Measurements from ENCODE around the gene BEGAIN. TPM values are rescaled to one million over a fixed set of nuclear protein-coding genes. Genes with fewer than 3 reads are reported as not detected.

The BEGAIN gene
- total and polyA plus RNA-seq, 9 of the 15 experiments (the other 6 are each of a cell fraction or from before 2014, with no cell fraction given): 0.07 to 0.68 (median 0.55) TPM; not detected in 3

- Histone ChIP-seq H3K9ac (ENCODE audit: insufficient read depth in 1 of 2, low read depth in 2 of 2, low read length in 2 of 2) (no peak overlapping the region), H2AFZ (ENCODE audit: low read depth, low read length) (no peak overlapping the region), H3K9me3 (replicated peaks; ENCODE audit: control insufficient read depth, insufficient read depth, low read depth, low read length) (no peaks in the 10 kb centered on the region), H4K20me1 (replicated peaks; ENCODE audit: control insufficient read depth, insufficient read depth, low read length) (no peaks in the 10 kb centered on the region; the same call in 1 of the 2 replicates), H3K27ac (ENCODE audit: extremely low read depth, low read depth, low read length) (no peak overlapping the region), H3K79me2 (ENCODE audit: control insufficient read depth, insufficient read depth, low read length) (no peaks in the 10 kb centered on the region), H3K27me3 (ENCODE audit: control insufficient read depth in 2 of 2, insufficient read depth in 2 of 2, low read length in 2 of 2) (no peaks in the 10 kb centered on the region; a peak in 1 of 5 replicates), H3K4me3 (no peak overlapping the region), H3K9me1 (ENCODE audit: control insufficient read depth, insufficient read depth, low read length) (no peaks in the 10 kb centered on the region), H3K4me1 (replicated peaks in 1 of 2; ENCODE audit: control insufficient read depth in 2 of 2, insufficient read depth in 2 of 2, low read length in 2 of 2) (peaks cover 9 to 57% of the 10 kb centered on the region in 2 experiments), H3K4me2 (ENCODE audit: insufficient read depth, low read length) (no peak overlapping the region), H3K36me3 (ENCODE audit: control insufficient read depth, insufficient read depth, low read length) (no peaks in the 10 kb centered on the region)
- ATAC-seq (no peak), FAIRE-seq (no peak), DNase-seq (ENCODE audit: extremely low read depth in 1 of 4, low spot score in 3 of 4) (no peak)
- WGBS (ENCODE audit: insufficient coverage, low coverage, missing lambda C conversion rate): 55% methylated on average over 4 of the region's 11 CpGs
- ChIA-PET POLR2A (no interaction called here), CTCF (ENCODE audit: low intra/inter-chr PET ratio) (no interaction called here)
- TF ChIP-seq GABPA (tag; conservative IDR thresholded peaks at IDR 0.05; ENCODE audit: low read depth) (no peak), ZNF140 (CRISPR knock-in tag; IDR thresholded peaks at IDR 0.05) (no peak), HSF4 (CRISPR knock-in tag; IDR thresholded peaks at IDR 0.05; ENCODE audit: borderline replicate concordance) (no peak), MEIS2 (IDR thresholded peaks at IDR 0.05; ENCODE audit: partially characterized antibody) (no peak), ZFP91 (CRISPR knock-in tag; IDR thresholded peaks at IDR 0.05) (no peak)
- no TSS peak for BruUV-seq (replicated peaks)
- intact Hi-C loops (cut with micrococcal nuclease) (no loop called here), in situ Hi-C loops (cut with MboI) (no loop called here)
These were observed 36.2 kb downstream of the BEGAIN start for GRCh38 chr14:100551056-100551455.

Data from K562 (cell line).